HFFc6 (cell line): Measurements from ENCODE around the gene ANKRD1. TPM values are rescaled to one million over a fixed set of nuclear protein-coding genes. Genes with fewer than 3 reads are reported as not detected.
A peak's percentile ranks its signal among the peaks of the same experiment; 100 is the strongest.

Experiments
- DNase-seq: peaks from one replicate; pipeline ENCODE4 v3.0.0-alpha.2; 2018
- H3K27ac Mint-ChIP-seq: 2 replicates; pipeline ENCODE4 v1.8.0; 2020; ENCODE audit warnings: mild to moderate bottlenecking, mixed read lengths
- H3K27me3 Mint-ChIP-seq: 2 replicates; pipeline ENCODE4 v1.8.0; 2021; ENCODE audit warnings: mild to moderate bottlenecking, moderate library complexity, mixed read lengths; ENCODE audit not compliant: insufficient read depth
- H3K36me3 Mint-ChIP-seq: 2 replicates; pipeline ENCODE4 v1.8.0; 2021; ENCODE audit warnings: low read depth, mixed read lengths
- H3K4me1 Mint-ChIP-seq: 2 replicates; pipeline ENCODE4 v1.8.0; 2020; ENCODE audit warnings: low read depth, mixed read lengths
- H3K4me3 Mint-ChIP-seq: 2 replicates; pipeline ENCODE4 v1.8.0; 2020; ENCODE audit warnings: mild to moderate bottlenecking, moderate library complexity, mixed read lengths
- H3K9me3 Mint-ChIP-seq: 2 replicates; pipeline ENCODE4 v1.8.0; 2020; ENCODE audit warnings: mild to moderate bottlenecking, mixed read lengths
- total RNA-seq, 6 experiments: library from RNA; stranded (reverse); fragmentation: NEBNext Ultra II Directional; extraction: Animal tissue kit (Norgen Biotek cat#: 25700); gene quantifications; 2 replicates in 1 of 6; 3 replicates in 5 of 6; pipeline ENCODE4 v1.2.3, GENCODE V29; 2021
- TF ChIP-seq, protein P1 (sequence below): fragments of 200-600 bp; sonication (generic); IDR thresholded peaks from 2 replicates; pipeline ENCODE4 v1.5.0; 2021; ENCODE audit warnings: antibody characterized with exemption, mild to moderate bottlenecking

Gene ANKRD1
- total RNA-seq, 6 experiments from 2014 or later, result 4.9 to 15.8 (median 5.9) TPM

DNA sequence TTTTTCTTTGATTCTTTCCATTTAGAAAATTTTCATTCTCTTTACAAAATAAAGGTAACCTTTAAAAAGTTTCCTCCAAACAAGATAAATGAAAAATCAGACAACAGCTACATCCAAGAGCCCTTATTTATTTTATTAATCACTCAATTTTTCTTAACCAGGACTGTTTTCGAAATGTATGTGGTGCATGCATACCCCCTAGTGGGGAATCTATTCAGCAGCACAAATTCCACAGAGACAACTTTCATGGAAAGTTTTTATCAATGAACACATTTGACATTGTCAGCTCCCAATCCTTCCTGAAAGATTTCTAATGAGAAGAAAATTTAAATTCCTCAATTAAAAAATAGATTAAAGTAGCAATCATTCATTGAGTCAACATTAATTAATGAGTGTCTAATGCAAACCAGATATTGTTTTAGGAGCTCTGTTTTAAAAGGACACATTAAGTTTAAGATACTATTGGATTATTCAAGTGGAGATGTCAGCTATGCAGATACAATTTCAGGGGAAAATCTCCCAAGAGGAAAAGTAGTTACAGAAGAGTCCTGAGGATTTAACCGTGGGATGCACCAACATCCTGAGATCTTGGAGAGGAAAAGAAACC is 57.9 kb downstream of the ANKRD1 start:
- no peaks in the 10 kb centered on the region for H3K36me3 Mint-ChIP-seq
- peaks cover 22% of the 10 kb centered on the region for H3K4me1 Mint-ChIP-seq
- peaks cover 9% of the 10 kb centered on the region for H3K27me3 Mint-ChIP-seq
- H3K27ac Mint-ChIP-seq, result no peak overlapping the region
- no peaks in the 10 kb centered on the region for H3K9me3 Mint-ChIP-seq
- TF ChIP-seq, protein P1, sequence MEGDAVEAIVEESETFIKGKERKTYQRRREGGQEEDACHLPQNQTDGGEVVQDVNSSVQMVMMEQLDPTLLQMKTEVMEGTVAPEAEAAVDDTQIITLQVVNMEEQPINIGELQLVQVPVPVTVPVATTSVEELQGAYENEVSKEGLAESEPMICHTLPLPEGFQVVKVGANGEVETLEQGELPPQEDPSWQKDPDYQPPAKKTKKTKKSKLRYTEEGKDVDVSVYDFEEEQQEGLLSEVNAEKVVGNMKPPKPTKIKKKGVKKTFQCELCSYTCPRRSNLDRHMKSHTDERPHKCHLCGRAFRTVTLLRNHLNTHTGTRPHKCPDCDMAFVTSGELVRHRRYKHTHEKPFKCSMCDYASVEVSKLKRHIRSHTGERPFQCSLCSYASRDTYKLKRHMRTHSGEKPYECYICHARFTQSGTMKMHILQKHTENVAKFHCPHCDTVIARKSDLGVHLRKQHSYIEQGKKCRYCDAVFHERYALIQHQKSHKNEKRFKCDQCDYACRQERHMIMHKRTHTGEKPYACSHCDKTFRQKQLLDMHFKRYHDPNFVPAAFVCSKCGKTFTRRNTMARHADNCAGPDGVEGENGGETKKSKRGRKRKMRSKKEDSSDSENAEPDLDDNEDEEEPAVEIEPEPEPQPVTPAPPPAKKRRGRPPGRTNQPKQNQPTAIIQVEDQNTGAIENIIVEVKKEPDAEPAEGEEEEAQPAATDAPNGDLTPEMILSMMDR, result peak; percentile 91
- DNase-seq, result peak; percentile 46
- no peak overlapping the region for H3K4me3 Mint-ChIP-seq

Other genes with a start within 250 kb of the ANKRD1 start
- gene HTR7, start 63.0 kb downstream of the ANKRD1 start, total RNA-seq, result under 1 TPM; 0.23 to 0.50 (median 0.30) TPM
- 10 to 100 TPM; 31.2 to 48.3 (median 42.4) TPM for gene RPP30, start 49.1 kb downstream of the ANKRD1 start, total RNA-seq